DND-41 (cell line): ENCODE data around the gene CIART.

ENCODE experiments used
- ATAC-seq: fragments of 200-7000 bp; cut with Tn5 transposase; 3 replicates; pipeline ENCODE4 v1.9.1; 2021; ENCODE audit warnings: low read depth; ENCODE audit not compliant: insufficient read depth
- DNase-seq: peaks from one replicate; pipeline ENCODE4 v3.0.0-alpha.2; 2020
- H2AFZ ChIP-seq: 2 replicates; pipeline ENCODE4 v1.6.0; 2012; ENCODE audit warnings: low read depth, low read length
- H3K27ac ChIP-seq: 2 replicates; pipeline ENCODE4 v1.5.1; 2012; ENCODE audit warnings: low read length, inconsistent platforms
- H3K27me3 ChIP-seq: fragments of 200-600 bp; sonication (generic); 2 replicates; pipeline ENCODE4 v1.6.0; 2012; ENCODE audit warnings: low read length, mild to moderate bottlenecking, inconsistent platforms; ENCODE audit not compliant: insufficient read depth, poor library complexity
- H3K36me3 ChIP-seq: 2 replicates; pipeline ENCODE4 v1.5.1; 2012; ENCODE audit warnings: low read length, inconsistent platforms; ENCODE audit not compliant: insufficient read depth
- H3K4me1 ChIP-seq: 2 replicates; pipeline ENCODE4 v1.5.1; 2012; ENCODE audit warnings: mild to moderate bottlenecking, low read length; ENCODE audit not compliant: insufficient read depth
- H3K4me2 ChIP-seq: 2 replicates; pipeline ENCODE4 v1.6.0; 2012; ENCODE audit warnings: mild to moderate bottlenecking, moderate library complexity, low read length, inconsistent platforms; ENCODE audit not compliant: insufficient read depth
- H3K4me3 ChIP-seq, 2 experiments: fragments of 200-600 bp in 1 of 2; shearing (Covaris generic) in 1 of 2; 2 replicates each; pipeline ENCODE4 v1.5.1; 2012 to 2016; ENCODE audit warnings: inconsistent platforms in 2 of 2, low read length in 2 of 2, mild to moderate bottlenecking in 2 of 2, low read depth in 1 of 2, moderate library complexity in 1 of 2
- H3K79me2 ChIP-seq: 2 replicates; pipeline ENCODE4 v1.6.0; 2012; ENCODE audit warnings: low read length, inconsistent platforms; ENCODE audit not compliant: insufficient read depth
- H3K9ac ChIP-seq: 2 replicates; pipeline ENCODE4 v1.6.0; 2012; ENCODE audit warnings: low read depth, mild to moderate bottlenecking, inconsistent platforms, low read length, moderate library complexity
- H3K9me3 ChIP-seq: 2 replicates; pipeline ENCODE4 v1.5.1; 2012; ENCODE audit warnings: low read length, moderate library complexity, mild to moderate bottlenecking, inconsistent platforms; ENCODE audit not compliant: insufficient read depth, severe bottlenecking
- H4K20me1 ChIP-seq: 2 replicates; pipeline ENCODE4 v1.6.0; 2012; ENCODE audit warnings: low read length; ENCODE audit not compliant: insufficient read depth
- CTCF ChIP-seq: IDR thresholded peaks from 2 replicates; pipeline ENCODE4 v1.5.1; 2012; ENCODE audit warnings: borderline replicate concordance, low read length, moderate library complexity, mild to moderate bottlenecking; ENCODE audit not compliant: poor library complexity, severe bottlenecking; ENCODE audit errors: extremely low read depth
- EZH2 ChIP-seq: IDR thresholded peaks from 3 replicates; pipeline ENCODE4 v1.6.1; 2012; ENCODE audit warnings: borderline replicate concordance, low read depth, mild to moderate bottlenecking, moderate library complexity, low read length, inconsistent platforms; ENCODE audit not compliant: severe bottlenecking

Gene CIART

GRCh38 chr1:150320667-150320978 lies 38.3 kb downstream of the CIART start:
- H3K79me2 ChIP-seq: peaks cover 47% of the 10 kb centered on the region
- H3K27me3 ChIP-seq: no peaks in the 10 kb centered on the region
- no peak for TF ChIP-seq EZH2
- peaks cover 35% of the 10 kb centered on the region for H3K4me1 ChIP-seq
- H3K4me3 ChIP-seq: peak overlapping the region; percentile 52 to 81; a peak in 3 of 4 replicates
- DNase-seq (no peak), ATAC-seq (no peak)
- 0 out of 2 replicates have a peak, but pooled peaks cover 15% of the 10 kb centered on the region for H4K20me1 ChIP-seq
- H3K9me3 ChIP-seq: no peaks in the 10 kb centered on the region
- H3K9ac ChIP-seq: peak overlapping the region; percentile 72
- H3K27ac ChIP-seq: peak overlapping the region; percentile 93; the same call in 1 of the 2 replicates
- peak overlapping the region; percentile 73 for H3K4me2 ChIP-seq
- peak overlapping the region; percentile 48 for H2AFZ ChIP-seq
- peaks cover 22% of the 10 kb centered on the region for H3K36me3 ChIP-seq

GRCh38 chr1:150321826-150322166 lies 39.4 kb downstream of the CIART start:
- Histone ChIP-seq H3K27ac (peak overlapping the region; percentile 93), H3K36me3 (peaks cover 34% of the 10 kb centered on the region), H3K9ac (peak overlapping the region; percentile 72), H3K9me3 (no peaks in the 10 kb centered on the region), H3K4me3 (peak overlapping the region; percentile 52 to 81), H3K4me1 (peaks cover 35% of the 10 kb centered on the region), H2AFZ (peak overlapping the region; percentile 87), H4K20me1 (0 out of 2 replicates have a peak, but pooled peaks cover 15% of the 10 kb centered on the region), H3K79me2 (peaks cover 58% of the 10 kb centered on the region), H3K27me3 (no peaks in the 10 kb centered on the region), H3K4me2 (peak overlapping the region; percentile 73)
- ATAC-seq (no peak), DNase-seq (no peak)
- no peak for TF ChIP-seq CTCF

- Histone ChIP-seq H3K4me3 (peak overlapping the region; percentile 52 to 81; a peak in 3 of 4 replicates), H3K9me3 (no peaks in the 10 kb centered on the region), H3K27me3 (no peaks in the 10 kb centered on the region), H4K20me1 (peaks cover 17% of the 10 kb centered on the region; the same call in 1 of the 2 replicates), H2AFZ (no peak overlapping the region), H3K4me2 (peak overlapping the region; percentile 73), H3K27ac (peak overlapping the region; percentile 93), H3K79me2 (peaks cover 60% of the 10 kb centered on the region), H3K9ac (peak overlapping the region; percentile 72), H3K36me3 (peaks cover 39% of the 10 kb centered on the region), H3K4me1 (peaks cover 35% of the 10 kb centered on the region)
- no peak for TF ChIP-seq EZH2
- no peak for TF ChIP-seq CTCF
- DNase-seq (no peak), ATAC-seq (no peak)
These were observed 40.0 kb downstream of the CIART start for GRCh38 chr1:150322310-150322709.

- Histone ChIP-seq H3K79me2 (peaks cover 19% of the 10 kb centered on the region; the same call in 1 of the 2 replicates), H2AFZ (no peak overlapping the region), H3K9me3 (no peaks in the 10 kb centered on the region), H3K27me3 (no peaks in the 10 kb centered on the region), H3K4me2 (no peak overlapping the region), H3K4me3 (no peak overlapping the region), H3K9ac (no peak overlapping the region), H4K20me1 (no peaks in the 10 kb centered on the region; the same call in 1 of the 2 replicates), H3K4me1 (no peaks in the 10 kb centered on the region), H3K27ac (no peak overlapping the region), H3K36me3 (peaks cover 94% of the 10 kb centered on the region)
- ATAC-seq (no peak), DNase-seq (no peak)
- no peak for TF ChIP-seq CTCF
- TF ChIP-seq EZH2: no peak
These were observed 50.4 kb downstream of the CIART start for GRCh38 chr1:150332651-150333290.
